Adipose tissue (tissue), 3 donors: Measurements from ENCODE around the gene FOXD1. TPM values are rescaled to one million over a fixed set of nuclear protein-coding genes. Genes with fewer than 3 reads are reported as not detected.
"Not testable (repeated sequence)": the region's sequence is repeated elsewhere in the genome, so short reads cannot be mapped to it uniquely, and the experiment has no call there.

Experiments used
- H3K27ac ChIP-seq: one replicate; pipeline ENCODE4 v1.5.1; 2013; ENCODE audit warnings: low read depth, low read length
- WGBS, 3 donors: extraction: QIAGEN DNeasy Blood & Tissue Kit; methylation state at CpG; one replicate each; pipeline ENCODE4 v1.1.7; 2013; 5-methylcytosine and 5-hydroxymethylcytosine counted together
- polyA plus RNA-seq, 3 donors: library from polyadenylated mRNA; stranded (reverse); fragments of 200-250 nt; gene quantifications; one replicate each; pipeline ENCODE4 v1.2.3, GENCODE V29; 2013
- donor health status: healthy with polysubstance abuse.
- donor health status: Bipolar disorder and iron deficiency.
- donor health status: healthy.

The FOXD1 gene
- polyA plus RNA-seq: under 1 TPM; 0.05 to 0.34 (median 0.31) TPM

- H3K27ac ChIP-seq: no peak within 1 kb of the TSS
- 1 to 2% (median 1%) methylated on average over 55 to 59 of the region's 59 CpGs for WGBS, 3 donors
Measured at GRCh38 chr5:73448463-73449136, at the start of gene FOXD1. TSS of gene FOXD1 (minus strand) at chr5:73448777. CDS start at chr5:73448362, 415 bp downstream.

- WGBS, 3 donors: 26 to 55% (median 49%) methylated on average over 16 of the region's 16 CpGs
- no peak overlapping the region for H3K27ac ChIP-seq
Measured at GRCh38 chr5:73497497-73498056, 49.0 kb upstream of the FOXD1 start.

- WGBS, 3 donors: 29 to 70% (median 67%) methylated on average over 1 of the region's 1 CpG
- H3K27ac ChIP-seq: no peak overlapping the region
Measured at GRCh38 chr5:73496984-73497457, 48.4 kb upstream of the FOXD1 start.

- H3K27ac ChIP-seq: no peak overlapping the region
- 92 to 95% (median 95%) methylated on average over 4 of the region's 4 CpGs for WGBS, 3 donors
Measured at GRCh38 chr5:73495772-73496335, 47.3 kb upstream of the FOXD1 start.

GRCh38 chr5:73494721-73495120 lies 46.1 kb upstream of the FOXD1 start:
- H3K27ac ChIP-seq: no peak overlapping the region

GRCh38 chr5:73493421-73493820 lies 44.8 kb upstream of the FOXD1 start:
- WGBS, 3 donors: 83 to 92% (median 90%) methylated on average over 3 of the region's 3 CpGs

GRCh38 chr5:73491155-73491554 lies 42.6 kb upstream of the FOXD1 start:
- H3K27ac ChIP-seq: no peak overlapping the region
- 86 to 94% (median 88%) methylated on average over 1 of the region's 1 CpG for WGBS, 3 donors

More at GRCh38 chr5:73493421-73493820, 44.8 kb upstream of the FOXD1 start:
- H3K27ac ChIP-seq: no peak overlapping the region

GRCh38 chr5:73490088-73490487 lies 41.5 kb upstream of the FOXD1 start:
- H3K27ac ChIP-seq: no peak overlapping the region
- 88 to 90% (median 90%) methylated on average over 2 of the region's 2 CpGs for WGBS, 3 donors

GRCh38 chr5:73488806-73489205 lies 40.2 kb upstream of the FOXD1 start:
- WGBS, 3 donors: 76 to 83% (median 81%) methylated on average over 3 of the region's 3 CpGs
- no peak overlapping the region for H3K27ac ChIP-seq

- H3K27ac ChIP-seq: no peak overlapping the region
- 82 to 83% (median 82%) methylated on average over 4 of the region's 4 CpGs for WGBS, 3 donors
Measured at GRCh38 chr5:73487815-73488214, 39.2 kb upstream of the FOXD1 start.

- not testable (repeated sequence) for H3K27ac ChIP-seq
- WGBS, 3 donors: 66 to 73% (median 68%) methylated on average over 4 of the region's 4 CpGs
Measured at GRCh38 chr5:73487257-73487656, 38.7 kb upstream of the FOXD1 start.

- no peak overlapping the region for H3K27ac ChIP-seq
- WGBS, 3 donors: 67 to 80% (median 73%) methylated on average over 3 of the region's 3 CpGs
Measured at GRCh38 chr5:73486119-73486899, 37.7 kb upstream of the FOXD1 start.

- WGBS, 3 donors: 86 to 92% (median 86%) methylated on average over 3 of the region's 3 CpGs
- H3K27ac ChIP-seq: no peak overlapping the region
Measured at GRCh38 chr5:73485715-73486114, 37.1 kb upstream of the FOXD1 start.

- H3K27ac ChIP-seq: no peak overlapping the region
- WGBS, 3 donors: 79 to 94% (median 90%) methylated on average over 1 of the region's 1 CpG
Measured at GRCh38 chr5:73484511-73484910, 35.9 kb upstream of the FOXD1 start.

- no peak overlapping the region for H3K27ac ChIP-seq
- 73 to 89% (median 86%) methylated on average over 4 of the region's 4 CpGs for WGBS, 3 donors
Measured at GRCh38 chr5:73483676-73484075, 35.1 kb upstream of the FOXD1 start.

GRCh38 chr5:73482383-73483136 lies 34.0 kb upstream of the FOXD1 start:
- H3K27ac ChIP-seq: no peak overlapping the region
- 80 to 85% (median 82%) methylated on average over 4 of the region's 4 CpGs for WGBS, 3 donors

- WGBS, 3 donors: 81 to 89% (median 89%) methylated on average over 1 of the region's 1 CpG
- no peak overlapping the region for H3K27ac ChIP-seq
Measured at GRCh38 chr5:73480500-73480899, 31.9 kb upstream of the FOXD1 start.

- 54 to 89% (median 84%) methylated on average over 3 of the region's 3 CpGs for WGBS, 3 donors
- H3K27ac ChIP-seq: no peak overlapping the region
Measured at GRCh38 chr5:73472116-73472515, 23.5 kb upstream of the FOXD1 start.
